Measurements from ENCODE around the gene MRPL10. TPM values are rescaled to one million over a fixed set of nuclear protein-coding genes. Genes with fewer than 3 reads are reported as not detected.
A peak's percentile ranks its signal among the peaks of the same experiment; 100 is the strongest.

Gene MRPL10
- total RNA-seq, 1 experiment from 2014 or later: 112 TPM

DNA sequence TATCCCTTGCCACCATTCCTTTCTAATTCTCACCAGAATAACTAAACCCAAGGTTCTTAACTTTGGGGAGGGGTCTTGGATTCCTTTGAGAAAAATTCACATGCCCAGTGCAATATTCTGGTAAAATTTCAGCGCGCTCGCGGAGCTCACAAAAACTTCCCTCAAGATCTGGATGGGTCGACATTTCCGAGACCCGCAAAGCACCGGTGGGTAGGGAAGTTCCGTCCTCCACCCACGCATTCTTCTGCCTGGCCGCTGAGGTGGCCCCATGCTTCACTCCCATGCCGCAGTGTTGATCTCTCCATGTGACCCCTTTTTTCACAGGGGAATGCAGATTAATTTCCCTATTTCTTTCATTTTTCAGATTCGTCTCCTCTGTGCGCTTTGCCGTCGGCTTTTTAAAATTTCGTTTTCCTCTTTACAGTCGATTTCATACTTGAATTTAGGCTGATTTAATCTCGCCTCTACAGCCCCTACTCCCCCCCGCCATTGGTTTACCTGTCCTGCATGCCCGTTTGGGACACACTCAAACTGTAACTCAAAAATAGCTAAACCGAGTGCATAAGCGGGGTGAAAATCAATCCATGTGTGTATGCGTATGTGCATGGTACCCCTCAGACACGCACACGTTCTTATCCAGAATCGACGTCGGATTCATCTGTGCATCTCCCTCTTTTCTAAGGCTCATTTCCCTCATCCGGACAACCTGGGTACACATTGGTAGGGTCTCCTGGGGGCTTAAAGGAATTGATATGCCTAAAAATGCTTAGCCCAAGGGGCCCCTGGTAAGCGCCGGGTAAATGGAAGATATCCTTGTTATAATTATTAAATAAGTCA, 21.0 kb upstream of the MRPL10 start:
- Histone ChIP-seq H2AFZ (ENCODE audit: low read depth, low read length, poor library complexity, severe bottlenecking) (no peak overlapping the region), H3K27me3 (ENCODE audit: insufficient read depth, low read length) (peaks cover 13% of the 10 kb centered on the region; the same call in 1 of the 2 replicates), H3K9ac (ENCODE audit: low read length) (no peak overlapping the region), H3K4me3 (replicated peaks in 1 of 2; ENCODE audit: low read depth in 1 of 2, low read length in 2 of 2) (no peak overlapping the region), H3K79me2 (ENCODE audit: insufficient read depth, low read length) (peaks cover 23% of the 10 kb centered on the region; the same call in 1 of the 2 replicates), H3K9me2 (ENCODE audit: insufficient read depth) (no peaks in the 10 kb centered on the region), H3K4me1 (ENCODE audit: control insufficient read depth in 1 of 2, insufficient read depth in 2 of 2, low read length in 2 of 2) (peaks cover 13 to 30% of the 10 kb centered on the region in 2 experiments), H3K36me3 (ENCODE audit: control insufficient read depth in 1 of 2, insufficient read depth in 2 of 2, low read length in 2 of 2) (no peaks in the 10 kb centered on the region; a peak in 1 of 4 replicates), H4K20me1 (ENCODE audit: insufficient read depth) (no peaks in the 10 kb centered on the region), H3K27ac (ENCODE audit: low read depth, low read length) (no peak overlapping the region), H3K9me3 (ENCODE audit: control insufficient read depth in 1 of 2, insufficient read depth in 1 of 2, low read depth in 1 of 2, low read length in 2 of 2) (no peaks in the 10 kb centered on the region), H3K4me2 (ENCODE audit: low read length) (peak overlapping the region; percentile 86)
- no TSS peak for BruUV-seq (replicated peaks)
- ChIA-PET RAD21 (ENCODE audit: low non-redundant PET in 1 of 2, low total read pairs in 2 of 2, uncharacterized antibody in 2 of 2, unreplicated experiment in 2 of 2) (no interaction called here), CTCF (interaction anchor here (0.6 to 12.6 kb wide), 2 partner anchors 9 to 40 kb away, joined by 4 to 393 read pairs; partner anchors contain the start of gene SP2), POLR2A (interaction anchor here (1.1 kb wide), 1 partner anchor 10 kb away, joined by 3 read pairs; no protein-coding TSS in a partner anchor)
- TF ChIP-seq RAD21 (IDR thresholded peaks at IDR 0.05; ENCODE audit: low read depth) (no peak), ZNF274 (IDR thresholded peaks at IDR 0.05; ENCODE audit: low read depth, low read length) (no peak), ZFX (IDR thresholded peaks at IDR 0.05) (no peak), EZH2phosphoT487 (IDR thresholded peaks at IDR 0.05; ENCODE audit: borderline replicate concordance) (no peak), POLR2A (IDR thresholded peaks at IDR 0.05; ENCODE audit: borderline replicate concordance, extremely low read depth, insufficient read depth, insufficient read length) (no peak), YY1 (IDR thresholded peaks at IDR 0.05; ENCODE audit: extremely low read depth, insufficient replicate concordance, low read depth, low read length) (no peak), SP1 (IDR thresholded peaks at IDR 0.05; ENCODE audit: low read depth) (no peak), ELF1 (IDR thresholded peaks at IDR 0.05; ENCODE audit: borderline replicate concordance, low read depth) (no peak), CEBPB (IDR thresholded peaks at IDR 0.05; ENCODE audit: low read depth) (no peak), POLR2AphosphoS5 (IDR thresholded peaks at IDR 0.05; ENCODE audit: low read depth, low read length) (no peak), FOSL1 (IDR thresholded peaks at IDR 0.05; ENCODE audit: low read depth) (no peak), JUND (IDR thresholded peaks at IDR 0.05) (no peak)
- TF ChIP-seq, protein P1, sequence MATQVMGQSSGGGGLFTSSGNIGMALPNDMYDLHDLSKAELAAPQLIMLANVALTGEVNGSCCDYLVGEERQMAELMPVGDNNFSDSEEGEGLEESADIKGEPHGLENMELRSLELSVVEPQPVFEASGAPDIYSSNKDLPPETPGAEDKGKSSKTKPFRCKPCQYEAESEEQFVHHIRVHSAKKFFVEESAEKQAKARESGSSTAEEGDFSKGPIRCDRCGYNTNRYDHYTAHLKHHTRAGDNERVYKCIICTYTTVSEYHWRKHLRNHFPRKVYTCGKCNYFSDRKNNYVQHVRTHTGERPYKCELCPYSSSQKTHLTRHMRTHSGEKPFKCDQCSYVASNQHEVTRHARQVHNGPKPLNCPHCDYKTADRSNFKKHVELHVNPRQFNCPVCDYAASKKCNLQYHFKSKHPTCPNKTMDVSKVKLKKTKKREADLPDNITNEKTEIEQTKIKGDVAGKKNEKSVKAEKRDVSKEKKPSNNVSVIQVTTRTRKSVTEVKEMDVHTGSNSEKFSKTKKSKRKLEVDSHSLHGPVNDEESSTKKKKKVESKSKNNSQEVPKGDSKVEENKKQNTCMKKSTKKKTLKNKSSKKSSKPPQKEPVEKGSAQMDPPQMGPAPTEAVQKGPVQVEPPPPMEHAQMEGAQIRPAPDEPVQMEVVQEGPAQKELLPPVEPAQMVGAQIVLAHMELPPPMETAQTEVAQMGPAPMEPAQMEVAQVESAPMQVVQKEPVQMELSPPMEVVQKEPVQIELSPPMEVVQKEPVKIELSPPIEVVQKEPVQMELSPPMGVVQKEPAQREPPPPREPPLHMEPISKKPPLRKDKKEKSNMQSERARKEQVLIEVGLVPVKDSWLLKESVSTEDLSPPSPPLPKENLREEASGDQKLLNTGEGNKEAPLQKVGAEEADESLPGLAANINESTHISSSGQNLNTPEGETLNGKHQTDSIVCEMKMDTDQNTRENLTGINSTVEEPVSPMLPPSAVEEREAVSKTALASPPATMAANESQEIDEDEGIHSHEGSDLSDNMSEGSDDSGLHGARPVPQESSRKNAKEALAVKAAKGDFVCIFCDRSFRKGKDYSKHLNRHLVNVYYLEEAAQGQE (IDR thresholded peaks at IDR 0.05; ENCODE audit: low read depth): no peak
- TF ChIP-seq, protein P2, sequence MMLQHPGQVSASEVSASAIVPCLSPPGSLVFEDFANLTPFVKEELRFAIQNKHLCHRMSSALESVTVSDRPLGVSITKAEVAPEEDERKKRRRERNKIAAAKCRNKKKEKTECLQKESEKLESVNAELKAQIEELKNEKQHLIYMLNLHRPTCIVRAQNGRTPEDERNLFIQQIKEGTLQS (IDR thresholded peaks at IDR 0.05): no peak
- TF ChIP-seq, protein P3, sequence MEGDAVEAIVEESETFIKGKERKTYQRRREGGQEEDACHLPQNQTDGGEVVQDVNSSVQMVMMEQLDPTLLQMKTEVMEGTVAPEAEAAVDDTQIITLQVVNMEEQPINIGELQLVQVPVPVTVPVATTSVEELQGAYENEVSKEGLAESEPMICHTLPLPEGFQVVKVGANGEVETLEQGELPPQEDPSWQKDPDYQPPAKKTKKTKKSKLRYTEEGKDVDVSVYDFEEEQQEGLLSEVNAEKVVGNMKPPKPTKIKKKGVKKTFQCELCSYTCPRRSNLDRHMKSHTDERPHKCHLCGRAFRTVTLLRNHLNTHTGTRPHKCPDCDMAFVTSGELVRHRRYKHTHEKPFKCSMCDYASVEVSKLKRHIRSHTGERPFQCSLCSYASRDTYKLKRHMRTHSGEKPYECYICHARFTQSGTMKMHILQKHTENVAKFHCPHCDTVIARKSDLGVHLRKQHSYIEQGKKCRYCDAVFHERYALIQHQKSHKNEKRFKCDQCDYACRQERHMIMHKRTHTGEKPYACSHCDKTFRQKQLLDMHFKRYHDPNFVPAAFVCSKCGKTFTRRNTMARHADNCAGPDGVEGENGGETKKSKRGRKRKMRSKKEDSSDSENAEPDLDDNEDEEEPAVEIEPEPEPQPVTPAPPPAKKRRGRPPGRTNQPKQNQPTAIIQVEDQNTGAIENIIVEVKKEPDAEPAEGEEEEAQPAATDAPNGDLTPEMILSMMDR (IDR thresholded peaks at IDR 0.05 in 2 of 3, conservative IDR thresholded peaks at IDR 0.05 in 1 of 3; ENCODE audit: borderline replicate concordance in 1 of 3, insufficient read depth in 1 of 3, low read depth in 2 of 3, low read length in 2 of 3): no peak
- ATAC-seq (no peak), DNase-seq (ENCODE audit: low read depth, low spot score) (no peak)
- intact Hi-C loops (cut with micrococcal nuclease): no loop called here

All from HCT116 (cell line).